K562 (cell line): ENCODE results near the gene LSM4. TPM values are rescaled to one million over a fixed set of nuclear protein-coding genes. Genes with fewer than 3 reads are reported as not detected.

Experiments
- ATAC-seq: fragments of 200-7000 bp; cut with Tn5 transposase; 3 replicates; pipeline ENCODE4 v1.9.1; 2020; ENCODE audit warnings: moderate library complexity
- BruUV-seq: library from RNA; stranded (reverse); fragments of 400-500 nt; replicated peaks from 2 replicates; lab custom pipeline; 2021; lab: Mats Ljungman, UMichigan
- CTCF ChIA-PET: fragments of 300-600 bp; formaldehyde crosslinking; extraction: SDS; loops from one replicate; lab custom pipeline; 2021; ENCODE audit warnings: low intra/inter-chr PET ratio; lab: Yijun Ruan, JAX
- POLR2A ChIA-PET: fragments of 300-600, 350-650 bp; sonication (Branson Sonifier 250); formaldehyde crosslinking; extraction: SDS; loops from one replicate; lab custom pipeline; 2021; ENCODE audit warnings: antibody characterized with exemption, inconsistent platforms; lab: Yijun Ruan, JAX
- DNase-seq, 4 experiments: peaks; one replicate each; pipeline versions ENCODE4 v3.0.0 to v3.0.0-alpha.2; 2011 to 2018; ENCODE audit warnings: low spot score in 3 of 4, mixed read lengths in 3 of 4; ENCODE audit errors: extremely low read depth in 1 of 4
- FAIRE-seq: peaks from 2 replicates; lab custom pipeline; 2011; peaks lifted over from hg19 to GRCh38; lab: Jason Lieb, UNC
- H2AFZ ChIP-seq: 2 replicates; pipeline ENCODE4 v1.6.0; 2011; ENCODE audit warnings: low read depth, low read length, control low read depth, inconsistent platforms
- H3K27ac ChIP-seq: fragments of 200-600 bp; 3 replicates; pipeline ENCODE4 v1.8.0; 2011; ENCODE audit warnings: low read depth, mild to moderate bottlenecking, control low read depth, inconsistent platforms, low read length, moderate library complexity, mixed read lengths; ENCODE audit errors: extremely low read depth
- H3K27me3 ChIP-seq, 2 experiments: fragments of 300-600 bp in 1 of 2; 2 replicates in 1 of 2; 3 replicates in 1 of 2; pipeline versions ENCODE4 v1.6.0 to v1.8.0; 2011; ENCODE audit warnings: inconsistent platforms in 2 of 2, low read length in 2 of 2, mild to moderate bottlenecking in 1 of 2, mixed read lengths in 1 of 2, moderate library complexity in 1 of 2; ENCODE audit not compliant: control insufficient read depth in 2 of 2, insufficient read depth in 2 of 2
- H3K36me3 ChIP-seq: fragments of 300-600 bp; 3 replicates; pipeline ENCODE4 v1.8.0; 2011; ENCODE audit warnings: mild to moderate bottlenecking, low read length, inconsistent platforms; ENCODE audit not compliant: control insufficient read depth, insufficient read depth
- H3K4me1 ChIP-seq, 2 experiments: fragments of 200-600 bp in 1 of 2; replicated peaks in 1 of 2; 2 replicates in 1 of 2; 3 replicates in 1 of 2; pipeline versions ENCODE4 v1.5.1 to v1.8.0; 2011; ENCODE audit warnings: inconsistent platforms in 2 of 2, low read length in 2 of 2, mild to moderate bottlenecking in 1 of 2, mixed read lengths in 1 of 2, moderate library complexity in 1 of 2; ENCODE audit not compliant: control insufficient read depth in 2 of 2, insufficient read depth in 2 of 2
- H3K4me2 ChIP-seq: 2 replicates; pipeline ENCODE4 v1.6.1; 2011; ENCODE audit warnings: low read length, control low read depth, inconsistent platforms, mixed read lengths; ENCODE audit not compliant: insufficient read depth
- H3K4me3 ChIP-seq: fragments of 200-600 bp; sonication (generic), shearing (Covaris generic); 2 replicates; pipeline ENCODE4 v1.5.1; 2016; ENCODE audit warnings: control low read depth, inconsistent platforms
- H3K79me2 ChIP-seq: fragments of 200-600 bp; 3 replicates; pipeline ENCODE4 v1.8.0; 2011; ENCODE audit warnings: low read length, inconsistent platforms; ENCODE audit not compliant: control insufficient read depth, insufficient read depth
- H3K9ac ChIP-seq, 2 experiments: 2 replicates each; pipeline versions ENCODE4 v1.6.0 to v1.6.1; 2011; ENCODE audit warnings: low read depth in 2 of 2, low read length in 2 of 2, control low read depth in 1 of 2, inconsistent platforms in 1 of 2, mild to moderate bottlenecking in 1 of 2, mixed read lengths in 1 of 2; ENCODE audit not compliant: insufficient read depth in 1 of 2
- H3K9me1 ChIP-seq: one replicate; pipeline ENCODE4 v1.6.0; 2011; ENCODE audit warnings: inconsistent platforms, mild to moderate bottlenecking, low read length, moderate library complexity; ENCODE audit not compliant: control insufficient read depth, insufficient read depth
- H3K9me3 ChIP-seq: replicated peaks from 2 replicates; pipeline ENCODE4 v1.5.1; 2011; ENCODE audit warnings: low read depth, low read length, inconsistent platforms; ENCODE audit not compliant: control insufficient read depth, insufficient read depth
- H4K20me1 ChIP-seq: replicated peaks from 2 replicates; pipeline ENCODE4 v1.6.1; 2011; ENCODE audit warnings: low read length, inconsistent platforms, mixed read lengths; ENCODE audit not compliant: control insufficient read depth, insufficient read depth
- E2F5 ChIP-seq: sonication (generic); formaldehyde crosslinking; IDR thresholded peaks from 2 replicates; pipeline ENCODE4 v1.8.0; 2022; ENCODE audit warnings: mild to moderate bottlenecking, missing genetic modification reagents
- EGR1 ChIP-seq: fragments of 450-650 bp; conservative IDR thresholded peaks from 2 replicates; pipeline ENCODE4 v1.6.1; 2017; ENCODE audit warnings: mild to moderate bottlenecking
- ETS2 ChIP-seq: IDR thresholded peaks from 2 replicates; pipeline ENCODE4 v1.6.1; 2016; ENCODE audit warnings: borderline replicate concordance, missing genetic modification characterization, mild to moderate bottlenecking, moderate library complexity, missing compliant biosample characterization; ENCODE audit not compliant: poor library complexity, severe bottlenecking
- GABPB2 ChIP-seq: fragments of 250-450 bp; sonication (Bioruptor Pico); conservative IDR thresholded peaks from 2 replicates; pipeline ENCODE4 v1.5.1; 2021; ENCODE audit warnings: mild to moderate bottlenecking
- HNRNPUL1 ChIP-seq: fragments of 200-400 bp; formaldehyde crosslinking; IDR thresholded peaks from 2 replicates; pipeline ENCODE4 v1.6.1; 2017; ENCODE audit warnings: low read length
- MXI1 ChIP-seq: IDR thresholded peaks from 2 replicates; pipeline ENCODE4 v1.6.1; 2011; ENCODE audit warnings: low read depth, mild to moderate bottlenecking, improper control_type of control experiment, low read length
- MYC ChIP-seq, 2 experiments: fragments of 250-450 bp in 1 of 2; sonication (Bioruptor Pico) in 1 of 2; IDR thresholded peaks; 2 replicates each; pipeline versions ENCODE4 v1.5.1 to v1.6.1; 2012 to 2021; ENCODE audit warnings: low read depth in 2 of 2, borderline replicate concordance in 1 of 2, improper control_type of control experiment in 1 of 2, low read length in 1 of 2, mild to moderate bottlenecking in 1 of 2, moderate library complexity in 1 of 2
- YY1 ChIP-seq, 3 experiments: IDR thresholded peaks; 2 replicates each; pipeline ENCODE4 v1.6.1; 2011; ENCODE audit warnings: low read length in 2 of 3, mild to moderate bottlenecking in 2 of 3, moderate library complexity in 2 of 3, borderline replicate concordance in 1 of 3, control low read depth in 1 of 3, low read depth in 1 of 3; ENCODE audit not compliant: insufficient read depth in 3 of 3, insufficient replicate concordance in 2 of 3, control insufficient read depth in 1 of 3, insufficient read length in 1 of 3; ENCODE audit errors: extremely low read depth in 1 of 3
- ZMIZ1 ChIP-seq, 2 experiments: fragments of 150-350 bp in 1 of 2; IDR thresholded peaks; 2 replicates each; pipeline ENCODE4 v1.6.1; 2012 to 2016; ENCODE audit warnings: low read depth in 2 of 2, low read length in 2 of 2, mild to moderate bottlenecking in 1 of 2, moderate library complexity in 1 of 2
- ZNF507 ChIP-seq: conservative IDR thresholded peaks from 2 replicates; pipeline ENCODE4 v1.6.1; 2017; ENCODE audit warnings: missing genetic modification characterization, missing compliant biosample characterization
- ZNF830 ChIP-seq: fragments of 250-450 bp; sonication (Bioruptor Pico); IDR thresholded peaks from 2 replicates; pipeline ENCODE4 v1.5.0; 2021; ENCODE audit warnings: mild to moderate bottlenecking
- WGBS: fragments of 100-300 bp; shearing (Covaris generic); methylation state at CpG from one replicate; pipeline ENCODE4 v1.1.6; 2016; ENCODE audit warnings: low coverage, mixed read lengths; ENCODE audit not compliant: insufficient coverage; ENCODE audit errors: missing lambda C conversion rate; 5-methylcytosine and 5-hydroxymethylcytosine counted together
- in situ Hi-C: fragments of 300-500 bp; cut with MboI; formaldehyde crosslinking; loops from 4 replicates; pipeline ENCODE4 v1.15.0; 2018; ENCODE audit warnings: inconsistent platforms, mixed read lengths
- intact Hi-C: fragments of 100-400 bp; cut with micrococcal nuclease; formaldehyde crosslinking; loops from 2 replicates; pipeline ENCODE4 v1.14.2; 2022
- polyA plus RNA-seq, 8 experiments: library from polyadenylated mRNA; depleted of rRNA in 4 of 8; stranded (reverse) in 5 of 8; unstranded in 3 of 8; fragments of >200 nt; fragmentation: Nextera tagmentation in 2 of 8; fragmentation: Illumina TruSeq in 1 of 8; extraction: Ambion mirVana in 2 of 8; extraction: Trizol in 1 of 8; gene quantifications; 2 replicates each; pipeline versions ENCODE4 v1.2.1 to v1.2.3, GENCODE V29; 2011 to 2014; ENCODE audit warnings: inconsistent platforms in 1 of 8, missing spikeins in 1 of 8
- total RNA-seq, 7 experiments: library from RNA; depleted of rRNA in 6 of 7; stranded (reverse); fragments of >200 nt in 6 of 7; fragmentation: Illumina TruSeq in 2 of 7; extraction: Trizol in 2 of 7; gene quantifications; 2 replicates each; pipeline versions ENCODE4 v1.2.1 to v1.2.3, GENCODE V29; 2011 to 2021; ENCODE audit warnings: low replicate concordance in 1 of 7

LSM4 gene
- total and polyA plus RNA-seq, 9 of the 15 experiments (the other 6 are each of a cell fraction or from before 2014, with no cell fraction given) = 11.9 to 763 (median 202) TPM

DNA sequence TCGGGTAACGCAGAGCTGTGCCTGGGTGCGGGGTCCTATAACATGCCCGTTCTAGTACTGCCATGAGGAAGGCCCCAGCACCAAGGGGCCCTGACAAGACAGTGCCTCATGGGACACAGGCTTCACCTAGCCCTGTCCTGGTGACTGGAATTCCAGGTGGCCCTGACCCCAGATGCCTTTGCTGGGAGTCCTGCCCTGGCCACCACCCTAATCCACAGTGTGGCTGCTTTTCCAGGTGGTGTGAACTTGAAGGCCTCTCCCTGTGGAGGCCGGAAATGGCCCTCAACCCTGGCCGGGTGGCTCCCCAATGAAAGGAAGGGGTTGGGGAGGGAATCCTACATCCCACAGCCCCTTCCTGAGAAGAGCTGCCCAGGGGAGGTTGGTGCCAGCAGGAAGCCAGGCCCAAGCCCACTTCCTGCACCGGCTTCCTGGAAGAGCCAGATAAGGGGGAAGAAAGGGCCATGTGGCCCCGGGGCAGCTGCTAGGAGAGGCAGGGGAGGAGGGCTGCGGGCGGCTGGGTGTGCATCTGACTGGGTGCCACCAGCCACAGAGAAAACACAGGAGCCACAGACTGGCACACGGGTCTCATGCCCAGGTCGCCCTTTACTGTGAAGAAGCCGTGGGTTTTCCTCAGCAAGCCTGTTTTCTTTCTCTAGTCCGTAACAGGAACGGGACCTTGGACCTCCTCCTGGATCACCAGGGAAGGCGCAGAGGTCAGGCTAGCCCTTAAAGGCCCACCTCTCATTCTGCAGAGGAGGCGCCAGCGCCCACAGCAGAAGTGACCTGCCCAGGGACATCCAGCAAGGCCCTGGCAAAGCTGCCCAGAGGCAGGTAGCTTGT, 4.7 kb downstream of the LSM4 start:
- ChIA-PET CTCF (no interaction called here), POLR2A (interaction anchor here (0.7 to 4.2 kb wide), 5 partner anchors 11 to 68 kb away, joined by 3 to 43 read pairs (median 6); partner anchors contain the start of genes GDF15 and JUND)
- no peak overlapping the region for H2AFZ ChIP-seq
- H3K9me3 ChIP-seq = no peaks in the 10 kb centered on the region
- peak overlapping the region; percentile 7; the same call in 1 of the 2 replicates for H3K4me3 ChIP-seq
- peaks cover 88% of the 10 kb centered on the region for H3K79me2 ChIP-seq
- peak overlapping the region; percentile 71 to 92 for H3K9ac ChIP-seq
- intact Hi-C loops (loop anchor here (1.0 kb wide), 1 partner anchor 27 kb away; no protein-coding TSS in a partner anchor), in situ Hi-C loops (no loop called here)
- peaks cover 33 to 45% of the 10 kb centered on the region in 2 experiments for H3K4me1 ChIP-seq
- peak overlapping the region; percentile 85 for H3K27ac ChIP-seq
- H3K4me2 ChIP-seq = peak overlapping the region; percentile 71
- H3K36me3 ChIP-seq = peaks cover 72% of the 10 kb centered on the region
- no peaks in the 10 kb centered on the region for H3K27me3 ChIP-seq
- no peaks in the 10 kb centered on the region for H3K9me1 ChIP-seq
- DNase-seq (peak; percentile 45 to 80 (median 62)), ATAC-seq (peak; percentile 15), FAIRE-seq (no peak)
- BruUV-seq = no TSS peak
- 20% methylated on average over 16 of the region's 18 CpGs for WGBS
- H4K20me1 ChIP-seq = no peaks in the 10 kb centered on the region
- TF ChIP-seq ZMIZ1 (IDR thresholded peaks at IDR 0.05; ENCODE audit: low read depth in 2 of 2, low read length in 2 of 2) = 0 out of 4 replicates have a peak, but pooled peaks of 1 of the 2 experiments have one; percentile 47
- no peak for TF ChIP-seq EGR1
- TF ChIP-seq HNRNPUL1 = no peak
- no peak for TF ChIP-seq ZNF507 (tag)
- no peak for TF ChIP-seq ZNF830 (CRISPR knock-in tag)
- no peak for TF ChIP-seq ETS2 (tag)
- no peak for TF ChIP-seq E2F5
- TF ChIP-seq YY1 (IDR thresholded peaks at IDR 0.05; ENCODE audit: borderline replicate concordance in 1 of 3, control insufficient read depth in 1 of 3, extremely low read depth in 1 of 3, insufficient read depth in 3 of 3, insufficient read length in 1 of 3, insufficient replicate concordance in 2 of 3, low read depth in 1 of 3, low read length in 2 of 3) = no peak
- TF ChIP-seq MXI1 = no peak
- peak; percentile 87 for TF ChIP-seq MYC (IDR thresholded peaks at IDR 0.05; ENCODE audit: low read depth, low read length)
- TF ChIP-seq MYC (CRISPR knock-in tag; IDR thresholded peaks at IDR 0.05; ENCODE audit: borderline replicate concordance, low read depth) = peak; percentile 35; the same call in 1 of the 2 replicates
- no peak for TF ChIP-seq GABPB2 (CRISPR knock-in tag)
